Measurements from ENCODE around the gene USP17L13.
"Not testable (repeated sequence)": the region's sequence is repeated elsewhere in the genome, so short reads cannot be mapped to it uniquely, and the experiment has no call there.

USP17L13 gene, protein sequence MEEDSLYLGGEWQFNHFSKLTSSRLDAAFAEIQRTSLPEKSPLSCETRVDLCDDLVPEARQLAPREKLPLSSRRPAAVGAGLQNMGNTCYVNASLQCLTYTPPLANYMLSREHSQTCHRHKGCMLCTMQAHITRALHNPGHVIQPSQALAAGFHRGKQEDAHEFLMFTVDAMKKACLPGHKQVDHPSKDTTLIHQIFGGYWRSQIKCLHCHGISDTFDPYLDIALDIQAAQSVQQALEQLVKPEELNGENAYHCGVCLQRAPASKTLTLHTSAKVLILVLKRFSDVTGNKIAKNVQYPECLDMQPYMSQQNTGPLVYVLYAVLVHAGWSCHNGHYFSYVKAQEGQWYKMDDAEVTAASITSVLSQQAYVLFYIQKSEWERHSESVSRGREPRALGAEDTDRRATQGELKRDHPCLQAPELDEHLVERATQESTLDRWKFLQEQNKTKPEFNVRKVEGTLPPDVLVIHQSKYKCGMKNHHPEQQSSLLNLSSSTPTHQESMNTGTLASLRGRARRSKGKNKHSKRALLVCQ

DNA sequence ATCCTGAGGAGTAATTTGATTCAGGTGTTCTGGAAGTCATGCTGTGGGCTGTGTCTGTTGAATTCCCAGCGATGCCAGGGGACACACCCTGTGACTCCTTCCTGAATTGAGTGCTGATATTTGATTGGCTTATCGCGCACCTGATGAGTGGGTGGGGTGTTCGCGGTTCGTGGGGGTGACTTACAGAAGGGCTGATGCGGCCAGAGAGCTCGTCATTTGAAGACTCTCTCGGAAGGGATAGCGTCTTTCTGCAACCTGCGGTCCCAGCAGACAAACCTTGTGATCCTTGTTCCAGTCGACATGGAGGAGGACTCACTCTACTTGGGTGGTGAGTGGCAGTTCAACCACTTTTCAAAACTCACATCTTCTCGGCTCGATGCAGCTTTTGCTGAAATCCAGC, at the start of gene USP17L13:
USP17L13 (plus strand) TSS at position 301 of the 400 bp plus-strand sequence; CDS start at position 301, 0 bp downstream.
- not testable (repeated sequence) for DNase-seq (ENCODE audit: low read depth, low spot score)

DNA sequence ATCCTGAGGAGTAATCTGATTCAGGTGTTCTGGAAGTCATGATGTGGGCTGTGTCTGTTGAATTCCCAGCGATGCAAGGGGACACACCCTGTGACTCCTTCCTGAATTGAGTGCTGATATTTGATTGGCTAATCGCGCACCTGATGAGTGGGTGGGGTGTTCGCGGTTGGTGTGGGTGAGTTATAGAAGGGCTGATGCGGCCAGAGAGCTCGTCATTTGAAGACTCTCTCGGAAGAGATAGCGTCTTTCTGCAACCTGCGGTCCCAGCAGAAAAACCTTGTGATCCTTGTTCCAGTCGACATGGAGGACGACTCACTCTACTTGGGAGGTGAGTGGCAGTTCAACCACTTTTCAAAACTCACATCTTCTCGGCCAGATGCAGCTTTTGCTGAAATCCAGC, 14.3 kb upstream of the USP17L13 start, which contains the start of gene USP17L10:
USP17L10 (plus strand) TSS at position 301 of the 400 bp plus-strand sequence; CDS start at position 301, 0 bp downstream.
- DNase-seq (ENCODE audit: low read depth, low spot score), result not testable (repeated sequence)

DNA sequence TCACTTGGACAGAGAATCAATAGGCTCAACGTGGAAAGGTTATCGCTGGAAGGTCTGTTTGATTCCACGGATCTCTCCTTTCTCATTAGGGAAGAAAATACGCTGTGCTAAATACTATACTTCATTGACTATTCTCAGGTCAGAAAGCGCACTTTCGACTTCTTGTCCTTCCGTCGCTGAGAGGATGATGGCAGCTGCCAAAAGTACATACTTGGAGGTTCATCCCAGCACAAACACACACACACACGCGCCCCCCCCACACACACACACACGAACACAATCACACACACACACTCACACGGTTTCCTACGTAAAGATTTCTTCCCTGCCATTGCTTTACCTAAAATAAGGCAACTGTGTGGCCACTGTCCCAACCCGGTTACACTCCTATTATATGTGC, 10.0 kb upstream of the USP17L13 start:
- not testable (repeated sequence) for DNase-seq (ENCODE audit: low read depth, low spot score)

DNA sequence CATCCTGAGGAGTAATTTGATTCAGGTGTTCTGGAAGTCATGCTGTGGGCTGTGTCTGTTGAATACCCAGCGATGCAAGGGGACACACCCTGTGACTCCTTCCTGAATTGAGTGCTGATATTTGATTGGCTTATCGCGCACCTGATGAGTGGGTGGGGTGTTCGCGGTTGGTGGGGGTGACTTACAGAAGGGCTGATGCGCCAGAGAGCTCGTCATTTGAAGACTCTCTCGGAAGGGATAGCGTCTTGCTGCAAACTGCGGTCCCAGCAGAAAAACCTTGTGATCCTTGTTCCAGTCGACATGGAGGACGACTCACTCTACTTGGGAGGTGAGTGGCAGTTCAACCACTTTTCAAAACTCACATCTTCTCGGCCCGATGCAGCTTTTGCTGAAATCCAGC, 9.6 kb upstream of the USP17L13 start, which contains the start of gene USP17L11:
USP17L11 (plus strand) TSS at position 301 of the 400 bp plus-strand sequence; CDS start at position 301, 0 bp downstream.
- not testable (repeated sequence) for DNase-seq (ENCODE audit: low read depth, low spot score)

DNA sequence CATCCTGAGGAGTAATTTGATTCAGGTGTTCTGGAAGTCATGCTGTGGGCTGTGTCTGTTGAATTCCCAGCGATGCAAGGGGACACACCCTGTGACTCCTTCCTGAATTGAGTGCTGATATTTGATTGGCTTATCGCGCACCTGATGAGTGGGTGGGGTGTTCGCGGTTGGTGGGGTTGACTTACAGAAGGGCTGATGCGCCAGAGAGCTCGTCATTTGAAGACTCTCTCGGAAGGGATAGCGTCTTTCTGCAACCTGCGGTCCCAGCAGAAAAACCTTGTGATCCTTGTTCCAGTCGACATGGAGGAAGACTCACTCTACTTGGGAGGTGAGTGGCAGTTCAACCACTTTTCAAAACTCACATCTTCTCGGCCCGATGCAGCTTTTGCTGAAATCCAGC, 4.8 kb upstream of the USP17L13 start, which contains the start of gene USP17L12:
USP17L12 (plus strand) TSS at position 301 of the 400 bp plus-strand sequence; CDS start at position 301, 0 bp downstream.
- DNase-seq (ENCODE audit: low read depth, low spot score), result not testable (repeated sequence)

DNA sequence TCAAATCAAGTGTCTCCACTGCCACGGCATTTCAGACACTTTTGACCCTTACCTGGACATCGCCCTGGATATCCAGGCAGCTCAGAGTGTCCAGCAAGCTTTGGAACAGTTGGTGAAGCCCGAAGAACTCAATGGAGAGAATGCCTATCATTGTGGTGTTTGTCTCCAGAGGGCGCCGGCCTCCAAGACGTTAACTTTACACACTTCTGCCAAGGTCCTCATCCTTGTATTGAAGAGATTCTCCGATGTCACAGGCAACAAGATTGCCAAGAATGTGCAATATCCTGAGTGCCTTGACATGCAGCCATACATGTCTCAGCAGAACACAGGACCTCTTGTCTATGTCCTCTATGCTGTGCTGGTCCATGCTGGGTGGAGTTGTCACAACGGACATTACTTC, 5.6 kb downstream of the USP17L13 start:
- not testable (repeated sequence) for DNase-seq (ENCODE audit: low read depth, low spot score)

DNA sequence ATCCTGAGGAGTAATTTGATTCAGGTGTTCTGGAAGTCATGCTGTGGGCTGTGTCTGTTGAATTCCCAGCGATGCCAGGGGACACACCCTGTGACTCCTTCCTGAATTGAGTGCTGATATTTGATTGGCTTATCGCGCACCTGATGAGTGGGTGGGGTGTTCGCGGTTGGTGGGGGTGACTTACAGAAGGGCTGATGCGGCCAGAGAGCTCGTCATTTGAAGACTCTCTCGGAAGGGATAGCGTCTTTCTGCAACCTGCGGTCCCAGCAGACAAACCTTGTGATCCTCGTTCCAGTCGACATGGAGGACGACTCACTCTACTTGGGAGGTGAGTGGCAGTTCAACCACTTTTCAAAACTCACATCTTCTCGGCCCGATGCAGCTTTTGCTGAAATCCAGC, 9.4 kb downstream of the USP17L13 start, which contains the start of gene USP17L15:
USP17L15 (plus strand) TSS at position 301 of the 400 bp plus-strand sequence; CDS start at position 301, 0 bp downstream.
- DNase-seq (ENCODE audit: low read depth, low spot score), result not testable (repeated sequence)

DNA sequence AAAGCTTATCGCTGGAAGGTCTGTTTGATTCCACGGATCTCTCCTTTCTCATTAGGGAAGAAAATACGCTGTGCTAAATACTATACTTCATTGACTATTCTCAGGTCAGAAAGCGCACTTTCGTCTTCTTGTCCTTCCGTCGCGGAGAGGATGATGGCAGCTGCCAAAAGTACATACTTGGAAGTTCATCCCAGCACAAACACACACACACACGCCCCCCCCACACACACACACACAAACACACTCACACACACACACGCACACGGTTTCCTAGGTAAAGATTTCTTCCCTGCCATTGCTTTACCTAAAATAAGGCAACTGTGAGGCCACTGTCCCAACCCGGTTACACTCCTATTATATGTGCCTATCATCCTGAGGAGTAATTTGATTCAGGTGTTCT, 13.8 kb downstream of the USP17L13 start:
- DNase-seq (ENCODE audit: low read depth, low spot score), result peak; percentile 1

DNA sequence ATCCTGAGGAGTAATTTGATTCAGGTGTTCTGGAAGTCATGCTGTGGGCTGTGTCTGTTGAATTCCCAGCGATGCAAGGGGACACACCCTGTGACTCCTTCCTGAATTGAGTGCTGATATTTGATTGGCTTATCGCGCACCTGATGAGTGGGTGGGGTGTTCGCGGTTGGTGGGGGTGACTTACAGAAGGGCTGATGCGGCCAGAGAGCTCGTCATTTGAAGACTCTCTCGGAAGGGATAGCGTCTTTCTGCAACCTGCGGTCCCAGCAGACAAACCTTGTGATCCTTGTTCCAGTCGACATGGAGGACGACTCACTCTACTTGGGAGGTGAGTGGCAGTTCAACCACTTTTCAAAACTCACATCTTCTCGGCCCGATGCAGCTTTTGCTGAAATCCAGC, 18.9 kb downstream of the USP17L13 start, which contains the start of gene USP17L17:
USP17L17 (plus strand) TSS at position 301 of the 400 bp plus-strand sequence; CDS start at position 301, 0 bp downstream.
- DNase-seq (ENCODE audit: low read depth, low spot score), result not testable (repeated sequence)

DNA sequence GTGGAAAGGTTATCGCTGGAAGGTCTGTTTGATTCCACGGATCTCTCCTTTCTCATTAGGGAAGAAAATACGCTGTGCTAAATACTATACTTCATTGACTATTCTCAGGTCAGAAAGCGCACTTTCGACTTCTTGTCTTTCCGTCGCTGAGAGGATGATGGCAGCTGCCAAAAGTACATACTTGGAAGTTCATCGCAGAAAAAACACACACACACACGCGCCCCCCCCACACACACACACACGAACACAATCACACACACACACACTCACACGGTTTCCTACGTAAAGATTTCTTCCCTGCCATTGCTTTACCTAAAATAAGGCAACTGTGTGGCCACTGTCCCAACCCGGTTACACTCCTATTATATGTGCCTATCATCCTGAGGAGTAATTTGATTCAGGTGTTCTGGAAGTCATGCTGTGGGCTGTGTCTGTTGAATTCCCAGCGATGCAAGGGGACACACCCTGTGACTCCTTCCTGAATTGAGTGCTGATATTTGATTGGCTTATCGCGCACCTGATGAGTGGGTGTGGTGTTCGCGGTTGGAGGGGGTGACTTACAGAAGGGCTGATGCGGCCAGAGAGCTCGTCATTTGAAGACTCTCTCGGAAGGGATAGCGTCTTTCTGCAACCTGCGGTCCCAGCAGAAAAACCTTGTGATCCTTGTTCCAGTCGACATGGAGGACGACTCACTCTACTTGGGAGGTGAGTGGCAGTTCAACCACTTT, 23.4 kb downstream of the USP17L13 start, which contains the start of gene USP17L18:
USP17L18 (plus strand) TSS at position 678 of the 728 bp plus-strand sequence; CDS start at position 678, 0 bp downstream.
- not testable (repeated sequence) for DNase-seq (ENCODE audit: low read depth, low spot score)

DNA sequence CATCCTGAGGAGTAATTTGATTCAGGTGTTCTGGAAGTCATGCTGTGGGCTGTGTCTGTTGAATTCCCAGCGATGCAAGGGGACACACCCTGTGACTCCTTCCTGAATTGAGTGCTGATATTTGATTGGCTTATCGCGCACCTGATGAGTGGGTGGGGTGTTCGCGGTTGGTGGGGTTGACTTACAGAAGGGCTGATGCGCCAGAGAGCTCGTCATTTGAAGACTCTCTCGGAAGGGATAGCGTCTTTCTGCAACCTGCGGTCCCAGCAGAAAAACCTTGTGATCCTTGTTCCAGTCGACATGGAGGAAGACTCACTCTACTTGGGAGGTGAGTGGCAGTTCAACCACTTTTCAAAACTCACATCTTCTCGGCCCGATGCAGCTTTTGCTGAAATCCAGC, 28.4 kb downstream of the USP17L13 start, which contains the start of gene USP17L19:
USP17L19 (plus strand) TSS at position 301 of the 400 bp plus-strand sequence; CDS start at position 301, 0 bp downstream.
- not testable (repeated sequence) for DNase-seq (ENCODE audit: low read depth, low spot score)

DNA sequence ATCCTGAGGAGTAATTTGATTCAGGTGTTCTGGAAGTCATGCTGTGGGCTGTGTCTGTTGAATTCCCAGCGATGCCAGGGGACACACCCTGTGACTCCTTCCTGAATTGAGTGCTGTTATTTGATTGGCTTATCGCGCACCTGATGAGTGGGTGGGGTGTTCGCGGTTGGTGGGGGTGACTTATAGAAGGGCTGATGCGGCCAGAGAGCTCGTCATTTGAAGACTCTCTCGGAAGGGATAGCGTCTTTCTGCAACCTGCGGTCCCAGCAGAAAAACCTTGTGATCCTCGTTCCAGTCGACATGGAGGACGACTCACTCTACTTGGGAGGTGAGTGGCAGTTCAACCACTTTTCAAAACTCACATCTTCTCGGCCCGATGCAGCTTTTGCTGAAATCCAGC, 33.1 kb downstream of the USP17L13 start, which contains the start of gene USP17L20:
USP17L20 (plus strand) TSS at position 301 of the 400 bp plus-strand sequence; CDS start at position 301, 0 bp downstream.
- DNase-seq (ENCODE audit: low read depth, low spot score), result not testable (repeated sequence)

DNA sequence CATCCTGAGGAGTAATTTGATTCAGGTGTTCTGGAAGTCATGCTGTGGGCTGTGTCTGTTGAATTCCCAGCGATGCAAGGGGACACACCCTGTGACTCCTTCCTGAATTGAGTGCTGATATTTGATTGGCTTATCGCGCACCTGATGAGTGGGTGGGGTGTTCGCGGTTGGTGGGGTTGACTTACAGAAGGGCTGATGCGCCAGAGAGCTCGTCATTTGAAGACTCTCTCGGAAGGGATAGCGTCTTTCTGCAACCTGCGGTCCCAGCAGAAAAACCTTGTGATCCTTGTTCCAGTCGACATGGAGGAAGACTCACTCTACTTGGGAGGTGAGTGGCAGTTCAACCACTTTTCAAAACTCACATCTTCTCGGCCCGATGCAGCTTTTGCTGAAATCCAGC, 37.9 kb downstream of the USP17L13 start, which contains the start of gene USP17L21:
USP17L21 (plus strand) TSS at position 301 of the 400 bp plus-strand sequence; CDS start at position 301, 0 bp downstream.
- not testable (repeated sequence) for DNase-seq (ENCODE audit: low read depth, low spot score)

DNA sequence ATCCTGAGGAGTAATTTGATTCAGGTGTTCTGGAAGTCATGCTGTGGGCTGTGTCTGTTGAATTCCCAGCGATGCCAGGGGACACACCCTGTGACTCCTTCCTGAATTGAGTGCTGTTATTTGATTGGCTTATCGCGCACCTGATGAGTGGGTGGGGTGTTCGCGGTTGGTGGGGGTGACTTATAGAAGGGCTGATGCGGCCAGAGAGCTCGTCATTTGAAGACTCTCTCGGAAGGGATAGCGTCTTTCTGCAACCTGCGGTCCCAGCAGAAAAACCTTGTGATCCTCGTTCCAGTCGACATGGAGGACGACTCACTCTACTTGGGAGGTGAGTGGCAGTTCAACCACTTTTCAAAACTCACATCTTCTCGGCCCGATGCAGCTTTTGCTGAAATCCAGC, 42.6 kb downstream of the USP17L13 start, which contains the start of gene USP17L22:
USP17L22 (plus strand) TSS at position 301 of the 400 bp plus-strand sequence; CDS start at position 301, 0 bp downstream.
- not testable (repeated sequence) for DNase-seq (ENCODE audit: low read depth, low spot score)

DNA sequence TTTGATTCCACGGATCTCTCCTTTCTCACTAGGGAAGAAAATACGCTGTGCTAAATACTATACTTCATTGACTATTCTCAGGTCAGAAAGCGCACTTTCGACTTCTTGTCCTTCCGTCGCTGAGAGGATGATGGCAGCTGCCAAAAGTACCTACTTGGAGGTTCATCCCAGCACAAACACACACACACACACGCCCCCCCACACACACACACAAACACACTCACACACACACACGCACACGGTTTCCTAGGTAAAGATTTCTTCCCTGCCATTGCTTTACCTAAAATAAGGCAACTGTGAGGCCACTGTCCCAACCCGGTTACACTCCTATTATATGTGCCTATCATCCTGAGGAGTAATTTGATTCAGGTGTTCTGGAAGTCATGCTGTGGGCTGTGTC, 47.0 kb downstream of the USP17L13 start:
- not testable (repeated sequence) for DNase-seq (ENCODE audit: low read depth, low spot score)

Data from ELF-1 (cell line).